ENCODE measurements around the gene TRIM71. TPM values are rescaled to one million over a fixed set of nuclear protein-coding genes. Genes with fewer than 3 reads are reported as not detected.
"Not testable (repeated sequence)": the region's sequence is repeated elsewhere in the genome, so short reads cannot be mapped to it uniquely, and the experiment has no call there.

The TRIM71 gene
- polyA plus RNA-seq, 1 donor from 2014 or later: not detected

DNA sequence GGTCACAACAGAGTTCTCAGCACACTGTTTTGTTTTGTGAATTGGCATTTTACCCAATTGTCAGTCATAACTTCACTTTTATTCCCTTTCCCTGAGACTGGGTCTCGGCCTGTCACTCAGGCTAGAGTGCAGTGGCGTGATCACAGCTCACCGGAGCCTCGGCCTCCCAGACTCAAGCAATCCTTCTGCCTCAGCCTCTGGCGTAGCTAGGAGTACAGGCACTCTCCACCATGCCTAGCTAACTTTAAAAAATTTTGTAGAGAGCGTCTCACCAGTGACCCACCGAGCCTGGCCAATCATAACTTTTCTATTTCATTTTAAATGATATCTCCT lies 26.5 kb downstream of the TRIM71 start:
- Mint-ChIP-seq H3K27ac (no peak overlapping the region), H3K4me1 (peaks cover 0 to 10% (median 8%) of the 10 kb centered on the region in 3 donors), H3K36me3 (peaks cover 2% of the 10 kb centered on the region), H3K9me3 (no peaks in the 10 kb centered on the region), H3K4me3 (no peak overlapping the region), H3K27me3 (no peaks in the 10 kb centered on the region)

DNA sequence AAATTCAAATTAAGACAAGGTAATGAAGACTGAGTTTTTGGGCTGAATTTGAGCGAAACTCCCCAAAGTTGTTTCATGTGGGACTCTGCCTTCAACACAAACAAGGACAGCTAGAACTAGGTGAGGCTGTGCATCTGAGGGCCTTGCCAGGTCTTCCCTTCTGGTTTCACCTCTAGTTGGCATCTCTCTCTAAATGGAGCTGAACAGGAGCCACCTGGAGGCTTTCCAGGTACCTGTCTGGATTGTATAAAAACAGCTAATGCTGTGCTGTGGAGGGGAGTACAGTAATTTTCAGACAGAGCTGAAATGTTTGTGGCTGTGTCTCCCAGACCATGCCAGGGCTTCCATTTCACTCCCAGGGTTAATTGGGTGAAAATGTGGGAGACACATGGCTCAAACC lies 27.1 kb downstream of the TRIM71 start:
- no peaks in the 10 kb centered on the region for H3K27me3 Mint-ChIP-seq
- peaks cover 2% of the 10 kb centered on the region for H3K36me3 Mint-ChIP-seq
- no peaks in the 10 kb centered on the region for H3K9me3 Mint-ChIP-seq
- no peak overlapping the region for H3K4me3 Mint-ChIP-seq
- peaks cover 0 to 10% (median 8%) of the 10 kb centered on the region in 3 donors for H3K4me1 Mint-ChIP-seq
- no peak overlapping the region for H3K27ac Mint-ChIP-seq

GRCh38 chr3:32845546-32845945 lies 27.7 kb downstream of the TRIM71 start:
- H3K4me1 Mint-ChIP-seq, H3K36me3 Mint-ChIP-seq, H3K9me3 Mint-ChIP-seq, H3K27me3 Mint-ChIP-seq, H3K4me3 Mint-ChIP-seq, H3K27ac Mint-ChIP-seq: not testable (repeated sequence)

DNA sequence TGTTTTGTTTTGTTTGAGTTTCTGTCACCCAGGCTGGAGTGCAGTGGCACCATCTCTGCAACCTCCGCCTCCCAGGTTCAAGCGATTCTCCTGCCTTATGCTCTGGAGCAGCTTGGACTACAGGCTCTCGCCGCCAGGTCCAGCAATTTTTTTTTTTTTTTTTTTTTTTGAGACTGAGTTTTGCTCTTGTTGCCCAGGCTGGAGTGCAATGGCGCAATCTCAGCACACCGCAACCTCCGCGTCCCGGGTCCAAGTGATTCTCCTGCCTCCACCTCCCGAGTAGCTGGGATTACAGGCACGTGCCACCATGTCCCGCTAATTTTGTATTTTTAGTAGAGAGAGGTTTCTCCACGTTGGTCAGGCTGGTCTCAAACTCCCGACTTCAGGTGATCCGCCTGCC lies 29.2 kb downstream of the TRIM71 start:
- not testable (repeated sequence) for H3K4me3 Mint-ChIP-seq, H3K9me3 Mint-ChIP-seq, H3K27me3 Mint-ChIP-seq, H3K27ac Mint-ChIP-seq, H3K4me1 Mint-ChIP-seq, H3K36me3 Mint-ChIP-seq

- Mint-ChIP-seq H3K27ac (no peak overlapping the region), H3K9me3 (no peaks in the 10 kb centered on the region), H3K4me1 (peaks cover 0 to 3% (median 2%) of the 10 kb centered on the region in 3 donors), H3K36me3 (peaks cover 2% of the 10 kb centered on the region), H3K4me3 (no peak overlapping the region), H3K27me3 (no peaks in the 10 kb centered on the region)
Measured at GRCh38 chr3:32847528-32847927, 29.7 kb downstream of the TRIM71 start.

GRCh38 chr3:32848215-32848614 lies 30.4 kb downstream of the TRIM71 start:
- Mint-ChIP-seq H3K36me3 (peaks cover 2% of the 10 kb centered on the region), H3K4me1 (no peaks in the 10 kb centered on the region), H3K27ac (no peak overlapping the region), H3K27me3 (no peaks in the 10 kb centered on the region), H3K4me3 (no peak overlapping the region), H3K9me3 (no peaks in the 10 kb centered on the region)

DNA sequence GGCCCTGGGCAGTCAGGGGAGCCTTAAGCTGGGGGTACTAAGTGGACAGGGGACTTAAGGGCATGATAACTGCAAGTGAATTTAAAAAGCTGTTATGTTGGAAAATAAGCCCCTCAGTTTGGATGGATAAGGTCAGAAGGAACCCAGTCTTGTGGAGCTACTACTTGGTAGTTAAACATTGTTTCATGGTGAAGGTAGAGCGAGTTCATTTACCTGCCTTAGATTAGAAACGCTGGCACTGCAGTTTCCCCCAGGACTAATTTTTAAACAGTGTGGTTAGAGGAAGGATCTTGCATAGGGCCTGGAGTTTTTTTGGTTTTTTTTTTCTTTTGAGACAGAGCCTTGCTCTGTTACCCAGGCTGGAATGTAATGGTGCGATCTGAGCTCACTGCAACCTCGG lies 31.2 kb downstream of the TRIM71 start:
- Mint-ChIP-seq H3K9me3 (no peaks in the 10 kb centered on the region), H3K27me3 (peaks cover 2% of the 10 kb centered on the region), H3K4me1 (no peaks in the 10 kb centered on the region), H3K27ac (no peak overlapping the region), H3K36me3 (peaks cover 2% of the 10 kb centered on the region), H3K4me3 (no peak overlapping the region)

GRCh38 chr3:32850226-32850625 lies 32.4 kb downstream of the TRIM71 start:
- no peaks in the 10 kb centered on the region for H3K9me3 Mint-ChIP-seq
- H3K36me3 Mint-ChIP-seq: peaks cover 2% of the 10 kb centered on the region
- H3K27ac Mint-ChIP-seq: no peak overlapping the region
- H3K4me3 Mint-ChIP-seq: no peak overlapping the region
- H3K4me1 Mint-ChIP-seq: no peaks in the 10 kb centered on the region
- H3K27me3 Mint-ChIP-seq: peaks cover 5% of the 10 kb centered on the region

GRCh38 chr3:32850636-32851035 lies 32.8 kb downstream of the TRIM71 start:
- Mint-ChIP-seq H3K4me3 (no peak overlapping the region), H3K36me3 (peaks cover 2% of the 10 kb centered on the region), H3K27me3 (peaks cover 5% of the 10 kb centered on the region), H3K9me3 (no peaks in the 10 kb centered on the region), H3K27ac (no peak overlapping the region), H3K4me1 (no peaks in the 10 kb centered on the region)

DNA sequence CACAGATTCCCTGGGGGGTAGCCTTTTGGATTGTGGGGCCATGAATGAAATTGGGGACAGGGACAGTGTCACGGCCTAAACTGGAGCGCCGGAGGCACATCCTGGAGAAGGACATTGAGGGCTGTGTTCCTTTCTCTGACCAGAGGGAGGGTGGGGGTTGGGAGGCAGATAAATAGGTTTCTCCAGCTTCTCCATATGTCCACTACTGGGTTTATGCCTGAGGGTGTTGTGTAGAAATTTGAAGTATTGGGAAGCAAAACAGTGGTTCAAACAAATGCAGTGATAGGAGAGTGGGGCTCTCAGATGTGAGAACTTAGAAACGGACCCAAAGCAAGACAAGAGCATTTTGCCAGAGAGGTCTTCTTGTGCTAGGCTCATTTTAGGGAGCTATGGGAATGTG lies 34.3 kb downstream of the TRIM71 start:
- no peaks in the 10 kb centered on the region for H3K4me1 Mint-ChIP-seq
- H3K27ac Mint-ChIP-seq: no peak overlapping the region
- H3K4me3 Mint-ChIP-seq: no peak overlapping the region
- H3K36me3 Mint-ChIP-seq: peaks cover 2% of the 10 kb centered on the region
- peaks cover 5% of the 10 kb centered on the region for H3K27me3 Mint-ChIP-seq
- no peaks in the 10 kb centered on the region for H3K9me3 Mint-ChIP-seq

DNA sequence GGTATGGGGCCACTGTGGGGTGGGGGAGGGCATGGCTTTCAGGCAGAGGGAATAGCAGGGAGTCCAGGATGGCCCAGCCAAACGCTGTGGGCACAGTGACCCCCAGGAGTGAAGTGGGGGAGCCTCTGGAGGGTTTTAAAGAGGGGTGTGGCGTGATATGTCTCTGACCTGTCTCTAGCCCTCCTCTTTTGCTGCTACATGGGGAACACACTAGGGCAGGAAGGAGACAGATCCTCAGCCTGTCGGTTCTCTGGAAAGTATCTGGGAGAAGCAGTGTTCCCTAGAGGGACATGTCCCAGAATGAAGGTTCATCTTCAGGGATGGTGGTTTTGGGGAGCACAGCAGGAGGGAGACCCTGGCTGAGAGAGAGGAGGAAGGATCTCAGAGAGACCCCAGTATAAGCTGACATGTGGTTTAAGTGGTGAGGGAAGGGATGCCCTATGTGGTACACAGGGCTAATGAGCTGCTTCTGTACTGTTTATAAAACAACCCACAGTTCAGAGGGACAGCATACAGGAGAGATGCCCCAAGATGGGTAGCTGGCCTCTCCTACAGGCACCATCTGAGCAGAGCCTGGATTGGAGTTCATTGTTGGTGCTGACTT lies 37.7 kb downstream of the TRIM71 start:
- H3K27ac Mint-ChIP-seq: no peak overlapping the region
- no peaks in the 10 kb centered on the region for H3K9me3 Mint-ChIP-seq
- H3K27me3 Mint-ChIP-seq: peaks cover 5% of the 10 kb centered on the region
- H3K4me1 Mint-ChIP-seq: no peaks in the 10 kb centered on the region
- no peaks in the 10 kb centered on the region for H3K36me3 Mint-ChIP-seq
- H3K4me3 Mint-ChIP-seq: no peak overlapping the region

GRCh38 chr3:32856355-32856889 lies 38.6 kb downstream of the TRIM71 start:
- H3K9me3 Mint-ChIP-seq: no peaks in the 10 kb centered on the region
- peaks cover 5% of the 10 kb centered on the region for H3K27me3 Mint-ChIP-seq
- H3K36me3 Mint-ChIP-seq: no peaks in the 10 kb centered on the region
- no peak overlapping the region for H3K4me3 Mint-ChIP-seq
- H3K27ac Mint-ChIP-seq: no peak overlapping the region
- H3K4me1 Mint-ChIP-seq: no peaks in the 10 kb centered on the region

DNA sequence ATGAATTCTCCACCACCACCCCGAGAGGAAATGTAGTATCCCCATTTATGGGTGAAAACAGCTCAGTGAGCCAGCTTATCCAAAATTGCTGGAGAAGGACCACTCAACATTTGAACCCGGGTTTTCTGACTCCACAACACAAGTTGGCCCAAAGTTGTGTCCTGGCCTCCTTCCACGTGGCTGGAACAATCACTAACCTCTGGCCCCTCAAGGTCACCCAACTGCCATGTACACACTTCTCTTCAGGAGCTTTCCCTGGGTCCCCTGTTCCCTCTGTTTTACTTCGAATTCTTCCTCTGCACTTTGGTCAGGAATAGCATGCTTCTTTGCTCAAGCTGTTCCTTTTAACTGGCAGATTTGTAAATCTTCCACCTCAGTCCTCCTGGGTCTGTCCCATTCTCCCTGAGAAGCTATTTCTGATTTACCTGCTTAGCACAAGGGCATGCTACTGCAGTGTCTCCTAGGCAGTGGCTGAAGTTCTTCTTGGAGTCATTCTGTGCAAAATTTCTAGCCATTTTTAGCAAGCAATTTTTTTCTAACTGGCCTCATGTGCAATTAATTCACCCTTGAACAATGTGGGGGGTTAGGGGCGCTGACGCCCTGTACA lies 39.2 kb downstream of the TRIM71 start:
- Mint-ChIP-seq H3K36me3 (peaks cover 2% of the 10 kb centered on the region), H3K4me3 (no peak overlapping the region), H3K9me3 (no peaks in the 10 kb centered on the region), H3K27me3 (peaks cover 6% of the 10 kb centered on the region), H3K27ac (no peak overlapping the region), H3K4me1 (no peaks in the 10 kb centered on the region)

DNA sequence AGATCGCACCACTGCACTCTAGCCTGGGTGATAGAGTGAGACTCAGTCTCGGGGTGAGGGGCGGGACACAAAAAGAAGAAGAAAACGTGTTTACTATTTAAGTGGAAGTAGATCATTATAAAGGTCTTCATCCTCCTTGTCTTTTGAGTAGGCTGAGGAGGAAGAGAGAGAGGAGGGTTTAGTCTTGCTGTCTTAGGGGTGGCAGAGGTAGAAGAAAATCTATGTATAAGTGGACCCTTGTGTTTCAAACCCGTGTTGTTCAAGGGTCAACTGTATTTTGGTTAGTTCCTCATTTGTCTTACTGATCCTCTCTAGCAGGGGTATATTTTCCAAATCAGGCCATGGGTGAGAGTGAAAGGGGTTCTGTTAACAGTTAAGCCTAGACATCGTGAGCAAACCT lies 40.1 kb downstream of the TRIM71 start:
- H3K36me3 Mint-ChIP-seq: peaks cover 2% of the 10 kb centered on the region
- no peak overlapping the region for H3K4me3 Mint-ChIP-seq
- H3K27me3 Mint-ChIP-seq: peaks cover 6% of the 10 kb centered on the region
- no peaks in the 10 kb centered on the region for H3K4me1 Mint-ChIP-seq
- H3K9me3 Mint-ChIP-seq: no peaks in the 10 kb centered on the region
- no peak overlapping the region for H3K27ac Mint-ChIP-seq

- Mint-ChIP-seq H3K9me3 (no peaks in the 10 kb centered on the region), H3K4me1 (no peaks in the 10 kb centered on the region), H3K27ac (no peak overlapping the region), H3K4me3 (no peak overlapping the region), H3K36me3 (peaks cover 2% of the 10 kb centered on the region), H3K27me3 (peaks cover 1% of the 10 kb centered on the region)
Measured at GRCh38 chr3:32859604-32860237, 41.9 kb downstream of the TRIM71 start.

- Mint-ChIP-seq H3K36me3 (peaks cover 2% of the 10 kb centered on the region), H3K27ac (no peak overlapping the region), H3K9me3 (no peaks in the 10 kb centered on the region), H3K4me3 (no peak overlapping the region), H3K27me3 (peaks cover 1% of the 10 kb centered on the region), H3K4me1 (no peaks in the 10 kb centered on the region)
Measured at GRCh38 chr3:32860499-32860898, 42.7 kb downstream of the TRIM71 start.

Measured in IgD-negative memory B cell (primary cell).